NOMO-1 treated with dmso at 0.1 percent for 144 hours (cell line): ENCODE measurements around the gene COL2A1.

Source experiments
- DNase-seq: peaks from one replicate; lab custom pipeline; 2025; ENCODE audit not compliant: unreplicated experiment; lab: John Stamatoyannopoulos, UW

The COL2A1 gene

GRCh38 chr12:47946413-47947323, 57.6 kb downstream of the COL2A1 start:
- peak; percentile 92 for DNase-seq

DNA sequence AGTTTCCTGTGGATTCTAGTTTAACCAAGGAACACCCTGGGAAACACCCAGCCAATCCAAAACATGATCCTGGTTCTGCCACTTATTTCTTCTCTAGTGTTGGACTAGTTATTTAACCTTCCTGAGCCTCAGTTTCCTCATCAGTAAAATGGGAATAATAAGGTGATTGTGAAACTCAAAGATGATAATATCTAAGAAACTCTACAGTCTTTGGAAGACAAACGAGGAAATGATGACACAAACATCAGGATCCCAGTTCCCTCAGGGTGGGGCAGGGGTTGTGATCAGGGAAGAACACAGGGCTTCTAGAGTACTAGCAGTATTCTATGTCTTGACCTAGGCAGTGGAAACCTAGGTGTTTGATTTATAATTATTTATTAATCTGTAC, 58.9 kb downstream of the COL2A1 start:
- no peak for DNase-seq

DNA sequence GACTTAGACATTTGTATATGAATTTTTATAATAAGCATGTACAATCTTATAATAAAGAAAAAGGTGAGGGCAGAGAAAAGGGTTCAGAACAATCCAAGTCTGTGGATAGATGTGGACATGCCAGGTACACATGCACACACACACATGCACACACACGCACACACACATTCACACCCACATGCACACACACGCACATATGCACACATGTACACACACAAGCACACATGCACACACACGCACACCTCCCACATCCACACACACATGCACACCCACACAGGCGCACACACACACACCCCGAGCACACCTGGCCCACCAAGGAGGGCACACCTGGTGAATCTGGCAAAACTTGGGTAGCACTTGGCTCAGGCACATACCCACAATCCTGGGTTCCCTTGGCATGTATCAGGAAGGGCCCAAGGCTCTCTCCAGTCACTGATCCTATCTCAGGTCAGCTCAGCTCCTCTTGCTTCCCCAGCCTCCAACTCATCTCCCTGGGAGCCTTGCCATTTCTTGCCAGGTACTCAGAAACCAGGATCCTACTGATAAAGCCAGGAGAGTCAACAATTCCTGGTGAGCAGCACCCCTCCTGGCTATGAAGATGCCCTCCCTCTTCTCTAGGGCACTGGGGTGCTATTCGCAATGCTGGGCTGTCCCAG, 59.5 kb downstream of the COL2A1 start:
- no peak for DNase-seq

DNA sequence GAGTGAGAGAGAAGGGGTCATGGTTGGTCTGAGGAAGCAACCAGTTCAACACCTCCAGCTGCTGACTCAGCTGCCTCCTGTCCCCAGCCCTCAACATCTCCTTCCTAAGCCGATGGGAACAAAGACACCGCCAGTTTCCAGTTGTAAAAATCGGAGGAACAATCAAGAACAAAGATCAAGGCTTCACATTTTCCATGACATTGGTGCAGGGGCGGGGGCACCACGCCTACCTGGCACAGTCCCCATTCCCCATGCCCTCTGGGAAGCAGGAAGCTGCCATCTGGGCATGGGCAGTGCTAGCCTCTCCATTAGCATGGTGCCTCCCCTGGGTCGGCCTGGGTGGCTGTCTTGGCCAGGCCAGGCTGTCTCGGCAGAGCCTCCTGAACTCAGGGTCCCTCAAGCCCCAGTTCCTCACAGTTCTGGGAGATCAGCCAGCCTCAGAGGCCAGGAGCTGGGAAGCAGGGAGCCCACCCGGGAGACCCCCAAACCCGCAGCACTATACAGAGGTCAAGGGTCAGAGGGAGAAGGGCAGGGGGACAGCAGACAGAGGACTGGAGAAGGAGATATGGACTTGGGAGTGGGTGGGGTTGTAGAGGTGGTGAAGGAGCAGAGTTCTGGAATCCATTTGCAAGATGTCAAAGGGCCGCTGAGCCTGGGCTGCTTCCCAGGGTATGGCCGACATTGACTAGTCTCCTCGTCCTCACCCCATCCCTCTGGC, 60.5 kb downstream of the COL2A1 start:
- DNase-seq, result no peak

DNA sequence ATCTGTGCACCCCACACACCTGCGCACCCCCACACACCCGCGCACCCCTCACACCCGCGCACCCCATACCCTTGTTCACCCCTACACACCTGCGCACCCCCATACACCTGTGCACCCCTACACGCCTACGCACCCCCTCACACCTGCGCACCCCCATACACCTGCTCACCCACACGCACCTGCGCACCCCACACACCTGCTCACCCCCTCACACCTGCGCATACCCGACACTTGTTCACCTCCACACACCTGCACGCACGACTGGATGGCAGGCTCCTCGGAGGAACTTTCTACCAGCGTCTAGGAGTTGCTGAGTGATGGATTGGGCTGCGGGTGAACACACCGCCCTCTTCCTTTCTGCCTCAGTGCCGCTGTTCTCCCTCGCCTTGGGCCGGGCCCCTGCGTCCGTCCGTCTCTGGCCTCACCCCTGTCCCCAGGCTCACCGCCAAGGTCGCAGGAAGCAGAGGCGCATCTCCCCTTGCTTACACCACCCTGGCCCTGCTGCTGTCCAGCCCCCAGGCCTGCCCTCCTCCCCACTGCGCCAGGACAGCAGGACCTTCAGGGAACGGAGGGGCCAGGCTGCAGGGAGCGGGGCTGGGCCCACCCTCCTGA, 61.6 kb downstream of the COL2A1 start:
- DNase-seq, result no peak

DNA sequence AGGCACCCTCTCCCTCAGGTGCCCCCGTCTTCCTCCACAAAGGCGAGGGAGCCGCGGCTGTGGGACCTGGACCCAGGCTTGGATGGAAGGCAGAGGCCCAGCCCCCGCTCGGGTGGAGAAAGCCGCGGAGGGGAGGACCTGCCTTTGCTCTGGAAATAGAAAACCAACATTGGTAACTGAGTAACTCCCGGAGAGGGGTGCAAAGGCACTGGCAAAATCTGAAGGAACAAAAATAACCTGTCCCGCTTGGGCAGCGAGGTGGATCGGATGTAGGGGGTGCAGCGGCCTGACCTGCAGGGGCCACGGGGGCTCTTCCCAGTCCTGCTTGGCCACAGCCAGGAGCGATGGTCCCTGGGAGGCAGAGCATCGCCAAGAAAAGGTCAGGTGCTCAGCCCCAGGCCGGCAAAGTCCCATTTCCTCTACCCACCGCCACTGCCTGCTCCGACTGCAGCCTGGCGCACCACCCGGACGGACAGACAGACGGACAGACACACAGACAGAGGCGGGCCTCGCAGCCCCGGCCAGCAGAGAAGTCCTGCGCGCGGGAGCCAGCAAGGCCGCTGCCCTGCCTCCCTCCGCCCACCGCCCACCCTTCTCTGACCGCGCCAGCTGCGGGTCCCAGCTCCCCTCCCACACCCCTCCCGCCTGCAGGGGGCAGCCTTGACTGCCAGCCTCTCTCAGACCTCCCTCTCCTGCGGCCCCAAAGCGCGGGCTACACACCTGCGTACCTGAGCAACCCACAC, 62.2 kb downstream of the COL2A1 start:
- DNase-seq, result no peak

DNA sequence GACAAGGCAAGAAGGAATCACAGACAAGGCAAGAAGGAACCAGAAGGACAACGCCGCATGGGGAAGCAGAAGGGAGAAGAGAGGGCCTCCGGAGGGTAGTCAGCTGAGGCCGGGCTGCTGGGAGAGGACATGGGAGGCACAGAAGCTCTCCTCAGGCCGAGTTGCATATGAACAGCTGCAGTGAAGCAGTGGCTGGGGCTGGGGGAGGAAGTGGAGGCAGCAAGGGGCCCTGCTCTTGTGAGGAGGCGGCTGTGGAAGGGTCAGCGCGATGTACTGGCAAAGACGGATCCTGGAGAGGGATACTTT, 62.8 kb downstream of the COL2A1 start:
- DNase-seq, result no peak

GRCh38 chr12:47940773-47941474, 63.4 kb downstream of the COL2A1 start:
- DNase-seq, result no peak

DNA sequence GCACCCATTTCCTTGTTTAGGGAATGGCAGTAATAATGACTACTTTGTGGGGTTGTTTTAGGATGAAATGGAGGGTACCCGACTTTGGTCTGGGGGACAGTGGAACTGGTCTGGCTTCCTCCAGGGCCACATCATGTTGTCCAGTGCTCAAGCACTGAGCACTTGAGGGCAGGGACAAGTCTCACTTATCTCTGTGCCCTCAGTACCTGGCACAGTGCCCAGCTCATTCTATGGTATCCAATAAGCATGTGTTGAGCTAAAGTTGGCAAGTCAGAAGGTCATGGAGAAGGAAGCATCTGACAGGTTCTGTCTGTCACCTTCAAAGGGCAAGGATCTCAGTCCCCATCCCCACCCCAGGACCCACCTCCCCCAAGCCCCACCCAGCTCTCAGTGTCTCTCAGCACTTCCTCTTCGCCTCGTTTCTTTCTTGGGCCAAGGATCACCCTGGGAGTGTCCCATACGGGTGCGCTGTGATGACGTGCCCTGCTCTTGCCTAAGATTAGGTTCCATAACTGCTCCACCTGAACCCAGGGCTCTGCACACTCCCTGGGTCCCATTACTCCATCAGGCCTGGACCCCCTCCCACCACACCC, 65.2 kb downstream of the COL2A1 start:
- DNase-seq, result no peak

GRCh38 chr12:47938594-47938993, 65.7 kb downstream of the COL2A1 start:
- no peak for DNase-seq

DNA sequence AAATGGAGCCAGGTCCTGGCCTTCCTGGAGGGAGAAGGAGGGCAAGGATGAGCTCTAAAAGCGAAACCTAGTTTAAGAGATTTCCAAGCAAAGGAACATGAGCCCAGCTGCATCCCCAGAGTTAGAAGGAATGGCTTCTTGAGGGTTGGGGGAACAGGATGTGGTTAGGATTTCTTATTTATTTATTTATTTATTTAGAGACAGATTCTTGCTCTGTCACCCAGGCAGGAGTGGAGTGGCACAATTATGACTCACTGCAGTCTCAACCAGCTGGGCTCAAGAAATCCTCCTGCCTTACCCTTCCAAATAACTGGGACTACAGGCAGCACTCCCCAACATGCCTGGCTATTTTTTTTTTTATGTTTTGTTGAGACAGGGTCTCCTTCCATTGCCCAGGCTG, 66.2 kb downstream of the COL2A1 start:
- no peak for DNase-seq

DNA sequence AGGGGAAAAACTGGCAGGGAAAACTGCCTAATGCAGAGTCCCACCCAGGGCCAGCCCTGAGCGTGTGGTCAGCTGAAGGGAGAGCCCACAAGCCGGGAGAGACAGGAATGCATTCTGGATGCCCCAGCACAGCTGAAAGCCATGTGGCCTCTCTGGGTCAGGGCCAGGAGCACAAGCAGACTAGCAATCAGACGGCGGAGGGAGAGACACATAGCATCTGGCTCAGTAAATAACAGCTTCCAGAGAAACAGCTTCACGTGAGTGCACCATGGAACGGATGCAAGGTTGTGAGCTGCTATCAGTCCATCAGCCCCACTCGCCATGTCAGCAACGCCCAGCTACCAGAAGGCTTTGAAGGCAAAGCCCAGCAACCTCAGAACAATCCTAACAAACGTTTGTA, 69.1 kb downstream of the COL2A1 start:
- DNase-seq, result no peak

GRCh38 chr12:47931187-47931586, 73.1 kb downstream of the COL2A1 start:
- no peak for DNase-seq

DNA sequence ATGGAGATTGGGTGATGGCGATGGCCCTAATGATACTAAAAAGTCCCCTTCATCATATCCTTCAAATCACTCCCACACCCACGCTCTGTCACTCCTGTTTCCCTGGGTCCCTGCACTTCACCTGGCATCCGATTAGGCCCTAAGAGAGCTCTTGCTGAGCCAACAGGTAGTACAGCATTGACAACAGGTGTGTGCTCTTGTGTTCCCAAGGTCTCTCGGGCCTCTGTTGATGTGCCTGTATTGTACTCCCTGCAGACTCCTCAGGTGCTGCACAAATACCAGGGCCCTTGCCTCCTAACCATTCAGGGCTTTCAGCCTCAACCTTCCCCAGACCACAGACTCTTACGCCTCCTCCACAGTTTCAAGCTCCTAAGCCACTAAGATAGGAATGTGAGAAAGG, 73.6 kb downstream of the COL2A1 start:
- no peak for DNase-seq

DNA sequence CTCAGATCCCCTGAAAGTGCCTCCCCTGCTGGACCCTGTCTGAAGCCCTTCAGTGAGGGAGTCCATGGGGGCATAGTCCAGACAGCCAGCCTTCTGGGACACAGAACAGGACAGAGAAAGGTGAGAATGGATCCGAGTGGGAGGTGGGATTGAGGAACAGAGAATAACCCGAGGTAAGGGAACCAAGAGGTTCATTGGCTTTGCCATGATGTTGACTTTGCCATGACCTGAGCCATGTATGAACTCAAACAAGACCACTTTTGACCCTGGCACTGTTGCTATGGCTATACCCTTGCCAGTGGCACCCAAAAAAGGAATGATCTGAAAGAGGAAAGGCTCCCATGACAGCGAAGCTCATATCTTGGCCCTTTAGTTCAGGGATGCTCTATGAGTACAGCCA, 76.9 kb downstream of the COL2A1 start:
- DNase-seq, result no peak
